Measurements from ENCODE around the gene GCNT2.
"Not testable (repeated sequence)": the region's sequence is repeated elsewhere in the genome, so short reads cannot be mapped to it uniquely, and the experiment has no call there.

The GCNT2 gene

DNA sequence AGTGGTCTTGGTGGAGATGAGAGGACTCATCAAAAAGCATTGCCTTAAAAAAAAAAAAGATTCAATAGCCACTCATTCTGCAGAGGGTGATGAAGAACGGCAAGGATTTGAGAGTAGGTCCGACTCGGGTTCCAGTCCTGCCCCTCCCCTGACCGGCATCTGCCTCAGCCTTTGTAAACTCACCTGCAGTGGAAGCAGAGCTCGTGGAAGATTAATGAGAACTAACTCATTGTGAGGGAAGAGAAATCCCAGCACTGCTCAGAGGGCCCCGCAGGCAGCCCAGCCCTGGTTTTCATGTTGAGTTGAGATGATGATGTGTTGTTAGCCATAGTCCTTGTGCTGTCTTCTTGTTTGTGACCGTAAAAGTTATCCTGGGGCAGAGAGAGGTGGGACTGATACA, 59.4 kb downstream of the GCNT2 start:
- DNase-seq (ENCODE audit: low read depth, low spot score) = no peak

DNA sequence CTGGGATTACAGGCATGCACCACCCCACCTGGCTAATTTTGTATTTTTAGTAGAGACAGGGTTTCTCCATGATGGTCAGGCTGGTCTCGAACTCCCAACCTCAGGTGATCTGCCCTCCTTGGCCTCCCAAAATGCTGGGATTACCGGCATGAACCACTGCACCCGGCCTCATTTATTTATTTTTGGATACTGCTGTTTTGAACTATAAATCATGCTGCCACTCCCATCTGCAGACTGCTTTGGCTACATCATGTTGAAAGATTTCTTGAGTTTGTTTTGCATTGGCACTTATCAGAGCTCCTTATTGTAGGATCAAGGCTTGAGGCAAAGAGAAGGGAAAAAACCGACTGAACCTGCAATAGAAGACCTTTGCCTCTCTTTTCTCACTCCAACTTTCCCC, 60.3 kb downstream of the GCNT2 start:
- DNase-seq (ENCODE audit: low read depth, low spot score) = not testable (repeated sequence)

GRCh38 chr6:10582774-10583508, 61.8 kb downstream of the GCNT2 start:
- no peak for DNase-seq (ENCODE audit: low read depth, low spot score)

GRCh38 chr6:10583509-10583901, 62.4 kb downstream of the GCNT2 start:
- DNase-seq (ENCODE audit: low read depth, low spot score) = no peak

DNA sequence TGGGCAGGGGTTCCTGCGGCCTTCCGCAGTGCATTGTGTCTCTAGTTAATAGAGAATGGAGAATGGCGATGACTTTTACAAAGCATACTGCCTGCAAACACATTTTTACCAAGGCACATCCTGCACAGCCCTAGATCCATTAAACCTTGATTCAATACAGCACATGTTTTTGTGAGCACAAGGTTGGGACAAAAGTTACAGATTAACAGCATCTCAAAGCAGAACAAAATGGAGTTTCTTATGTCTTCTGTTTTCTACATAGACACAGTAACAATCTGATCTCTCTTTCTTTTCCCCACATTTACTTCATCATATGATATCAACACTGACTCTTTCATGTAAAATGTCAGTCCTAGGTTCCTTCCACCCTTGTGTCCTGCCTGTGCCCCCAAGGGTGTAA, 63.5 kb downstream of the GCNT2 start:
- DNase-seq (ENCODE audit: low read depth, low spot score) = no peak

GRCh38 chr6:10585209-10585845, 64.2 kb downstream of the GCNT2 start:
- no peak for DNase-seq (ENCODE audit: low read depth, low spot score)

DNA sequence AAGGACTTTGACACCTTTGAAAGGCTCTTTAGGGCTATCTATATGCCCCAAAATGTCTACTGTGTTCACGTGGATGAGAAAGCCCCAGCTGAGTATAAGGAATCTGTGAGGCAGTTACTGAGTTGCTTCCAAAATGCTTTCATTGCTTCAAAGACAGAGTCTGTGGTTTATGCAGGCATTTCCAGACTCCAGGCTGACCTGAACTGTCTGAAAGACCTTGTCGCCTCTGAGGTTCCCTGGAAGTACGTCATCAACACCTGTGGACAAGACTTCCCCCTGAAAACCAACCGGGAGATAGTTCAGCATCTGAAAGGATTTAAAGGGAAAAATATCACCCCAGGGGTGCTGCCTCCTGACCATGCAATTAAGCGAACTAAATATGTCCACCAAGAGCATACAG, 65.2 kb downstream of the GCNT2 start:
- DNase-seq (ENCODE audit: low read depth, low spot score) = no peak

GRCh38 chr6:10587656-10588406, 66.7 kb downstream of the GCNT2 start:
- no peak for DNase-seq (ENCODE audit: low read depth, low spot score)

- DNase-seq (ENCODE audit: low read depth, low spot score) = no peak
These were observed 67.6 kb downstream of the GCNT2 start for GRCh38 chr6:10588562-10589428.

GRCh38 chr6:10589429-10589727, 68.2 kb downstream of the GCNT2 start:
- DNase-seq (ENCODE audit: low read depth, low spot score) = no peak

DNA sequence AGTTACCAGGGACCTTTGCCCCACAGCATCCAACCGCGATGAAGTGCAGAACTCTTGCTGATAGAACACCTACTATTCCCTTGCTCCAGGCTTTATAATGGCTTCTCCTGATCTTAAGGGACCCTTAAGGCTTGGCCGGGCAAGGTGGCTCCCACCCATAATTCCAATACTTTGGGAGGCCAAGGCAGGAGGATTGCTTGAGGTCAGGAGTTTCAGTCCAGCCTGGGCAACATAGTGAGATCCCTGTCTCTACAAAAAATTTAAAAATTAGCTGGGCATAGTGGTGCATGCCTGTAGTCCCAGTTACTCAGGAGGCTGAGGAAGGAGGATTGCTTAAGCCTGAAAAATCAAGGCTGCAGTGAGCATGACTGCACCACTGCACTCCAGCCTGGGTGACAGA, 68.8 kb downstream of the GCNT2 start:
- no peak for DNase-seq (ENCODE audit: low read depth, low spot score)

DNA sequence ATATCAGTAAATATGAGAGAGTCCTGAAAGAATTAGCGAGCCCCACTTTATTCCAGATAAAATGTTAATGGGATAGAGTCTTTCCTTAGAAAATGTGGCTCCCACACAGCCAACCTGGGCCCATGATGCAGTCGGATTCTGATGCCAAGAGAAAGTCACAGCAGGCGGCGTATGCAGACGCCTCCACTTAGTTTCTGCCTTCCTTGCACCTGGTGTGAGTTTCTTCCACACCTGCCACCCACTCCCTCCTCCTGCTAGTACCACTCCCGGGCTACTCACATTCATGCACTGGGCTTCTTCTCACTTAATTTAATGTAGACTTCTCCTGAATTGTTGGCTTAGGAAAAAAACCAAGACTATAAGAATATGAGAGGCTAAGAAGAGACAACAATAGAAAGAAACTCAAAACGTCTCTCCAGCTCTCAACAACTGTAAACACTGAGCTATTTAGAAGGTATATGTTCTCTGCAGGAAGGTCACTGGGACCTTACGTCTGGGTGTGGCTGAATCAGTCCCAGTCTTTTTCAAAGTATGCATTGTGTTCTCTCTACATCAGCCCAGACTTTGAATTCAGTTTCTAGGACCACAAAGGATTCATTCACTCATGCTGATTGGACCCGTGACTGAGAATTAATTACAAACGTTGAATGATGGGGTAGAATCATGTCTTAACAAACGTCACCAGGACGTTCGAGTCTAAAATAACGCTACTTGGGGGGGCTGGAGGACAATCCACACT, 70.4 kb downstream of the GCNT2 start:
- no peak for DNase-seq (ENCODE audit: low read depth, low spot score)

- DNase-seq (ENCODE audit: low read depth, low spot score) = no peak
These were observed 74.8 kb downstream of the GCNT2 start for GRCh38 chr6:10595731-10596664.

GRCh38 chr6:10597499-10598001, 76.4 kb downstream of the GCNT2 start:
- no peak for DNase-seq (ENCODE audit: low read depth, low spot score)

- DNase-seq (ENCODE audit: low read depth, low spot score) = no peak
These were observed 77.2 kb downstream of the GCNT2 start for GRCh38 chr6:10598084-10598960.

- no peak for DNase-seq (ENCODE audit: low read depth, low spot score)
These were observed 77.9 kb downstream of the GCNT2 start for GRCh38 chr6:10599046-10599445.

GRCh38 chr6:10600681-10601080, 79.5 kb downstream of the GCNT2 start:
- not testable (repeated sequence) for DNase-seq (ENCODE audit: low read depth, low spot score)

DNA sequence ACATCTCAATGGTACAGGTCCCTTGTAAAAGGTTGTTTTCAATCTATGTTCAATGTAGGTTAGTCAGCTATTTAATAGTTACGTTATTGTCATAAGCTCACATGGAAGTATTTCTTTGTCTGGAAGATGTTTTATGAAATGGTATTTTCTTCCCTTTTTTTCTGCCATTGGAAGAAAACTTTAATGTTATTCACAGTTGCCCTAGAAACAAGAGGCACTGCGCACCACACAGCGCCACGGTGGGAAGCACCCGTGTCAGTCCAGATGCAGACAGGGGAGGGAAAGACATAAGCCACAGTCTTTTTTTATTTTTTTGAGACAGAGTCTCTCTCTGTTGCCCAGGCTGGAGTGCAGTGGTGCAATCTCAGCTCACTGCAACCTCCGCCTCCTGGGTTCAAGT, 82.1 kb downstream of the GCNT2 start:
- no peak for DNase-seq (ENCODE audit: low read depth, low spot score)

DNA sequence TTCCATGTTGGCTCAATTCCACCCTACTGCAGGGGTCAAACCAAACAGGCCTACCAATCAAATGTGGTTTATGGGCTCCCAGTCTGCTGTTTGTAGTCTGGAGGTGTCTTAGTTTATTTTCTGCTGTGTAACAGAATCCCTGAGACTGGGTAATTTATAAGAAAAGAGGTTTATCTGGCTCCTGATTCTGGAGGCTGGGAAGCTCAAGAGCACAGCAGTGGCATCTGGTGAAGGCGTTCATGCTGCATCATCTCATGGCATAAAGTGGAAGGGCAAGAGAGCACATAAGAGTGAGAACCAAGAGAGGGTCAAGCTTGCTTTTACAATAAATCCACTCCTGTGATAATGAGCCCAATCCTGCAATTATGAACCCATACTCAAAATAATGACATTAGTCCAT, 87.9 kb downstream of the GCNT2 start:
- DNase-seq (ENCODE audit: low read depth, low spot score) = no peak
